K562 (cell line): ENCODE measurements around the gene BCKDK. TPM values are rescaled to one million over a fixed set of nuclear protein-coding genes. Genes with fewer than 3 reads are reported as not detected.

Experiments
- ASH1L ChIP-seq: fragments of 450-650 bp; IDR thresholded peaks from 2 replicates; pipeline ENCODE4 v1.6.1; 2018; ENCODE audit warnings: borderline replicate concordance, mild to moderate bottlenecking, low read depth; ENCODE audit not compliant: partially characterized antibody
- CEBPB ChIP-seq: fragments of 450-650 bp; IDR thresholded peaks from 2 replicates; pipeline ENCODE4 v1.6.1; 2016; ENCODE audit warnings: missing genetic modification characterization, missing compliant biosample characterization
- CGGBP1 ChIP-seq: fragments of 250-450 bp; sonication (Bioruptor Pico); IDR thresholded peaks from 2 replicates; pipeline ENCODE4 v1.9.0; 2021; ENCODE audit warnings: mild to moderate bottlenecking
- ERF ChIP-seq: fragments of 450-650 bp; formaldehyde crosslinking; IDR thresholded peaks from 2 replicates; pipeline ENCODE4 v1.4.0; 2020; ENCODE audit warnings: mild to moderate bottlenecking, mixed read lengths
- FOS ChIP-seq: IDR thresholded peaks from 3 replicates; pipeline ENCODE4 v1.6.1; 2011; ENCODE audit not compliant: insufficient read length; ENCODE audit errors: extremely low read depth
- FUS ChIP-seq: fragments of 200-400 bp; formaldehyde crosslinking; optimal IDR thresholded peaks from 2 replicates; pipeline ENCODE3; 2017; ENCODE audit warnings: low read depth, low read length
- HDGF ChIP-seq: fragments of 450-650 bp; IDR thresholded peaks from 2 replicates; pipeline ENCODE4 v1.6.1; 2016
- MCM3 ChIP-seq: fragments of 450-650 bp; IDR thresholded peaks from 2 replicates; pipeline ENCODE4 v1.6.1; 2016
- MEIS2 ChIP-seq: fragments of 450-650 bp; IDR thresholded peaks from 2 replicates; pipeline ENCODE4 v1.6.1; 2014; ENCODE audit warnings: mild to moderate bottlenecking; ENCODE audit not compliant: partially characterized antibody
- MTA2 ChIP-seq: fragments of 450-650 bp; IDR thresholded peaks from 2 replicates; pipeline ENCODE4 v1.6.1; 2016; ENCODE audit warnings: low read depth
- MYC ChIP-seq, 2 experiments: fragments of 250-450 bp in 1 of 2; sonication (Bioruptor Pico) in 1 of 2; IDR thresholded peaks; 2 replicates each; pipeline versions ENCODE4 v1.5.1 to v1.6.1; 2012 to 2021; ENCODE audit warnings: low read depth in 2 of 2, borderline replicate concordance in 1 of 2, improper control_type of control experiment in 1 of 2, low read length in 1 of 2, mild to moderate bottlenecking in 1 of 2, moderate library complexity in 1 of 2
- MYNN ChIP-seq, 2 experiments: sonication (generic); formaldehyde crosslinking in 1 of 2; IDR thresholded peaks; 2 replicates each; pipeline versions ENCODE4 v1.5.0 to v1.6.1; 2016 to 2020; ENCODE audit warnings: antibody characterized with exemption in 1 of 2, missing genetic modification reagents in 1 of 2
- NEUROD1 ChIP-seq: fragments of 150-350 bp; IDR thresholded peaks from 2 replicates; pipeline ENCODE4 v1.6.1; 2014; ENCODE audit warnings: borderline replicate concordance, low read length, low read depth; ENCODE audit not compliant: partially characterized antibody
- POLR2G ChIP-seq: fragments of 200-400 bp; formaldehyde crosslinking; IDR thresholded peaks from 2 replicates; pipeline ENCODE4 v1.6.1; 2017; ENCODE audit warnings: low read depth, mild to moderate bottlenecking, antibody characterized with exemption, low read length, moderate library complexity
- POLR2H ChIP-seq: IDR thresholded peaks from 2 replicates; pipeline ENCODE4 v1.6.1; 2016; ENCODE audit warnings: missing genetic modification characterization, low read depth, mild to moderate bottlenecking, control low read depth, missing compliant biosample characterization, moderate library complexity
- SRF ChIP-seq, 2 experiments: fragments of 250-450, 450-650 bp in 1 of 2; sonication (Bioruptor Pico) in 1 of 2; sonication (generic) in 1 of 2; formaldehyde crosslinking; IDR thresholded peaks; 2 replicates each; pipeline versions ENCODE4 v1.5.0 to v1.5.1; 2020 to 2022; ENCODE audit warnings: mild to moderate bottlenecking in 1 of 2, missing genetic modification reagents in 1 of 2
- TAL1 ChIP-seq: fragments of 450-650 bp; IDR thresholded peaks from 2 replicates; pipeline ENCODE4 v1.6.1; 2016; ENCODE audit warnings: mild to moderate bottlenecking
- TBP ChIP-seq: optimal IDR thresholded peaks from 2 replicates; pipeline ENCODE3; 2011; ENCODE audit warnings: low read depth, low read length, improper control_type of control experiment
- ZHX1 ChIP-seq: fragments of 150-350 bp; conservative IDR thresholded peaks from 2 replicates; pipeline ENCODE4 v1.6.1; 2014; ENCODE audit warnings: low read length
- ZNF174 ChIP-seq: fragments of 250-450 bp; sonication (Bioruptor Pico); IDR thresholded peaks from 2 replicates; pipeline ENCODE4 v1.4.0; 2020; ENCODE audit warnings: mild to moderate bottlenecking
- ZNF445 ChIP-seq: fragments of 250-450 bp; sonication (Bioruptor Pico); IDR thresholded peaks from 2 replicates; pipeline ENCODE4 v1.4.0; 2020; ENCODE audit warnings: low read depth, mild to moderate bottlenecking, moderate library complexity
- ZNF75A ChIP-seq: fragments of 450-650 bp; formaldehyde crosslinking; IDR thresholded peaks from 2 replicates; pipeline ENCODE4 v1.4.0; 2020; ENCODE audit warnings: mild to moderate bottlenecking
- polyA plus RNA-seq, 8 experiments: library from polyadenylated mRNA; depleted of rRNA in 4 of 8; stranded (reverse) in 5 of 8; unstranded in 3 of 8; fragments of >200 nt; fragmentation: Nextera tagmentation in 2 of 8; fragmentation: Illumina TruSeq in 1 of 8; extraction: Ambion mirVana in 2 of 8; extraction: Trizol in 1 of 8; gene quantifications; 2 replicates each; pipeline versions ENCODE4 v1.2.1 to v1.2.3, GENCODE V29; 2011 to 2014; ENCODE audit warnings: inconsistent platforms in 1 of 8, missing spikeins in 1 of 8
- total RNA-seq, 7 experiments: library from RNA; depleted of rRNA in 6 of 7; stranded (reverse); fragments of >200 nt in 6 of 7; fragmentation: Illumina TruSeq in 2 of 7; extraction: Trizol in 2 of 7; gene quantifications; 2 replicates each; pipeline versions ENCODE4 v1.2.1 to v1.2.3, GENCODE V29; 2011 to 2021; ENCODE audit warnings: low replicate concordance in 1 of 7
- TF ChIP-seq, protein P1 (sequence below): sonication (generic); formaldehyde crosslinking; IDR thresholded peaks from 2 replicates; pipeline ENCODE4 v1.5.0; 2020; ENCODE audit warnings: missing genetic modification reagents
- TF ChIP-seq, protein P2 (sequence below): fragments of 450-650 bp; formaldehyde crosslinking; IDR thresholded peaks from 2 replicates; pipeline ENCODE4 v1.4.0; 2022; ENCODE audit warnings: missing genetic modification characterization

BCKDK gene
- total and polyA plus RNA-seq, 9 of the 15 experiments (the other 6 are each of a cell fraction or from before 2014, with no cell fraction given): 0.58 to 34.8 (median 13.1) TPM

DNA sequence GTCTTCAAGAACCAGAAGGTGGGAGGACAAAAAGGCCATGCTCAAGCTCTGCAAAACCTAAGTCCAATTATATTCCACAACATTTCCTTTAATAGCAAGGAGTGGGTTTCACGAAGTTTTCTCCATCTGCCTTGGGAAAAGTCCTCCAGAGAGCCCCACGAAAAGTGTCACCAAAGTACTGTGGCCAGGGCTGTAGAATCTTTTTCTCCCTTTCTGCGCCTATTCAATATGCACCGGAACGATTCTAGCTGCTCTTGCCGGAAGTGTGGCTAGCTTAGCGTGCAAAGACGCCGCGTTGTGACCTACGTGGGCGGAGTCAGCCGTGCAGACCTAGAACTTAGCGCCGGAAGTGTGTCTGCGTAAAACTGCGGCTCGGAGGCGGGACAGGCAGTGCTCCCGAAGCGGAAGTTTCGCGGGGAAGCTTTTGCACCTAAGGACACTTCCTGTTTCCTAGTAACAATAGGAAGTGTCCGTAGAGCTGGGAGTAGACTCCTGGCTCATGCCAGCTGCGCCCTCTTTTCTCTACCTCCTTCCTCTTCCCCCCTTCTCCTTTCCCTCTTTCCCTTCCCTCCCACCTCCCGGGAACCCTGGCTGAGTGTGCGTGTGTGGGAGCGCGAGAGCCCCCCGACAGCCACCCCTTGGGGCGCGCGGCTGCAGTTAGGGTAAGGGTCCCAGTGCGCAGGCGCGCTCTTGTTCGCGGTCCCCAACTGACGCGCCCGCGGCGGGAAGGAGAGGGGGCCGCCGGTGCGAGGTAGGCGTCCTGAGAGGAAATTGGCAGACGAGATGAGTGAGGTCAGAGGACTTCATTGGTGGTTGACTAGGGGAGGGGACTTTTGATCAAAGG is 34.0 kb upstream of the BCKDK start, which contains the start of the genes ZNF646 and ZNF668 (continued):
- TF ChIP-seq ASH1L (peak; percentile 58), FOS (no peak), MTA2 (no peak), POLR2G (peak; percentile 83), SRF (CRISPR knock-in tag; IDR thresholded peaks at IDR 0.05) (no peak), POLR2H (tag) (no peak; the same call in none of the 2 replicates), MEIS2 (peak; percentile 10), NEUROD1 (no peak), ERF (no peak), CEBPB (tag) (no peak), FUS (no peak), ZHX1 (no peak), ZNF174 (CRISPR knock-in tag) (no peak), MYNN (IDR thresholded peaks at IDR 0.05) (no peak), MYNN (CRISPR knock-in tag; IDR thresholded peaks at IDR 0.05) (no peak), TAL1 (no peak), MYC (IDR thresholded peaks at IDR 0.05; ENCODE audit: low read depth, low read length) (peak; percentile 53; the same call in 1 of the 2 replicates), MYC (CRISPR knock-in tag; IDR thresholded peaks at IDR 0.05; ENCODE audit: borderline replicate concordance, low read depth) (peak; percentile 42; the same call in 1 of the 2 replicates), CGGBP1 (no peak), ZNF75A (no peak), TBP (peak; percentile 67), ZNF445 (CRISPR knock-in tag) (no peak), HDGF (no peak), MCM3 (no peak)
- TF ChIP-seq, protein P1, sequence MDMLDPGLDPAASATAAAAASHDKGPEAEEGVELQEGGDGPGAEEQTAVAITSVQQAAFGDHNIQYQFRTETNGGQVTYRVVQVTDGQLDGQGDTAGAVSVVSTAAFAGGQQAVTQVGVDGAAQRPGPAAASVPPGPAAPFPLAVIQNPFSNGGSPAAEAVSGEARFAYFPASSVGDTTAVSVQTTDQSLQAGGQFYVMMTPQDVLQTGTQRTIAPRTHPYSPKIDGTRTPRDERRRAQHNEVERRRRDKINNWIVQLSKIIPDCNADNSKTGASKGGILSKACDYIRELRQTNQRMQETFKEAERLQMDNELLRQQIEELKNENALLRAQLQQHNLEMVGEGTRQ: no peak
- TF ChIP-seq, protein P2, sequence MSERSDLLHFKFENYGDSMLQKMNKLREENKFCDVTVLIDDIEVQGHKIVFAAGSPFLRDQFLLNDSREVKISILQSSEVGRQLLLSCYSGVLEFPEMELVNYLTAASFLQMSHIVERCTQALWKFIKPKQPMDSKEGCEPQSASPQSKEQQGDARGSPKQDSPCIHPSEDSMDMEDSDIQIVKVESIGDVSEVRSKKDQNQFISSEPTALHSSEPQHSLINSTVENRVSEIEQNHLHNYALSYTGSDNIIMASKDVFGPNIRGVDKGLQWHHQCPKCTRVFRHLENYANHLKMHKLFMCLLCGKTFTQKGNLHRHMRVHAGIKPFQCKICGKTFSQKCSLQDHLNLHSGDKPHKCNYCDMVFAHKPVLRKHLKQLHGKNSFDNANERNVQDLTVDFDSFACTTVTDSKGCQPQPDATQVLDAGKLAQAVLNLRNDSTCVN (CRISPR knock-in tag): peak; percentile 17; the same call in 1 of the 2 replicates
